Measurements from ENCODE around the gene PPP1R26. TPM values are rescaled to one million over a fixed set of nuclear protein-coding genes. Genes with fewer than 3 reads are reported as not detected.

PPP1R26 gene
- polyA plus RNA-seq, 1 of the 3 experiments (the other 2 are of a cell fraction): 20.1 TPM

DNA sequence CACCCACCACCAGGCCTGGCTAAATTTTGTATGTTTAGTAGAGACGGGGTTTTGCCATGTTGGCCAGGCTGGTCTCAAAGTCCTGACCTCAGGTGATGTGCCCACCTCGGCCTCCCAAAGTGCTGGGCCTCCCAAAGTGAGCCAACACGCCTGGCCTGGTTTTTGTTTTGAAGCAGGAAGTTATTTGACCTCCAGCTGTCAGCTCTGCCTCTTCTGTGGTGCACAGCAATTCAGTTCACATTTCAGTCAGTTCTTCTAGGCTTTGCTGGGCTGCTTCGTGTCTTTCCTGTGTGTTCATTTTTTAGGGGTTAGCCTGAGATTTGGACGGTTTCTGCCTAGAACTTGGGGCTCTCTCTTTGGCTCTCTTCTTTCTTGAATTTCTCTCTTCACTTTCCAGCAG is 50.6 kb downstream of the PPP1R26 start:
- Histone ChIP-seq H3K4me2 (no peak overlapping the region), H3K9me2 (no peaks in the 10 kb centered on the region), H3K27me3 (ENCODE audit: insufficient read depth) (no peaks in the 10 kb centered on the region), H3K4me1 (ENCODE audit: control insufficient read depth in 1 of 2, insufficient read depth in 2 of 2, low read depth in 1 of 2, low read length in 1 of 2) (no peaks in the 10 kb centered on the region), H3K4me3 (ENCODE audit: low read depth in 2 of 2, low read length in 1 of 2) (no peak overlapping the region), H3F3A (replicated peaks; ENCODE audit: insufficient read depth) (no peaks in the 10 kb centered on the region), H4K20me1 (ENCODE audit: insufficient read depth) (no peaks in the 10 kb centered on the region), H3K79me2 (ENCODE audit: insufficient read depth) (no peaks in the 10 kb centered on the region), H3K36me3 (replicated peaks in 1 of 2; ENCODE audit: control insufficient read depth in 1 of 2, insufficient read depth in 2 of 2, low read length in 1 of 2) (no peaks in the 10 kb centered on the region), H3K27ac (ENCODE audit: low read depth in 2 of 2, low read length in 1 of 2) (no peak overlapping the region), H2AFZ (ENCODE audit: low read depth) (no peak overlapping the region), H3K9me3 (no peaks in the 10 kb centered on the region), H3K9ac (no peak overlapping the region)
- CTCF ChIA-PET: interaction anchor here (1.8 kb wide), 1 partner anchor 26 kb away, joined by 8 read pairs; no protein-coding TSS in a partner anchor
- no peak for DNase-seq
- 6% methylated on average over 4 of the region's 5 CpGs for WGBS (ENCODE audit: low lambda C conversion rate)
- TF ChIP-seq RXRA (IDR thresholded peaks at IDR 0.05; ENCODE audit: borderline replicate concordance, low read depth): no peak
- TF ChIP-seq CHD2 (IDR thresholded peaks at IDR 0.05; ENCODE audit: low read length, partially characterized antibody): no peak
- TF ChIP-seq, protein P1, sequence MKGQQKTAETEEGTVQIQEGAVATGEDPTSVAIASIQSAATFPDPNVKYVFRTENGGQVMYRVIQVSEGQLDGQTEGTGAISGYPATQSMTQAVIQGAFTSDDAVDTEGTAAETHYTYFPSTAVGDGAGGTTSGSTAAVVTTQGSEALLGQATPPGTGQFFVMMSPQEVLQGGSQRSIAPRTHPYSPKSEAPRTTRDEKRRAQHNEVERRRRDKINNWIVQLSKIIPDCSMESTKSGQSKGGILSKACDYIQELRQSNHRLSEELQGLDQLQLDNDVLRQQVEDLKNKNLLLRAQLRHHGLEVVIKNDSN (IDR thresholded peaks at IDR 0.05; ENCODE audit: borderline replicate concordance, low read depth): no peak
- no peak for TF ChIP-seq RFX5 (IDR thresholded peaks at IDR 0.05; ENCODE audit: low read length)
- TF ChIP-seq REST (IDR thresholded peaks at IDR 0.05; ENCODE audit: low read depth, low read length): no peak
- TF ChIP-seq MEF2A (IDR thresholded peaks at IDR 0.05; ENCODE audit: borderline replicate concordance, low read depth): no peak
- TF ChIP-seq SMC3 (IDR thresholded peaks at IDR 0.05; ENCODE audit: low read depth, low read length): no peak
- TF ChIP-seq, protein P2, sequence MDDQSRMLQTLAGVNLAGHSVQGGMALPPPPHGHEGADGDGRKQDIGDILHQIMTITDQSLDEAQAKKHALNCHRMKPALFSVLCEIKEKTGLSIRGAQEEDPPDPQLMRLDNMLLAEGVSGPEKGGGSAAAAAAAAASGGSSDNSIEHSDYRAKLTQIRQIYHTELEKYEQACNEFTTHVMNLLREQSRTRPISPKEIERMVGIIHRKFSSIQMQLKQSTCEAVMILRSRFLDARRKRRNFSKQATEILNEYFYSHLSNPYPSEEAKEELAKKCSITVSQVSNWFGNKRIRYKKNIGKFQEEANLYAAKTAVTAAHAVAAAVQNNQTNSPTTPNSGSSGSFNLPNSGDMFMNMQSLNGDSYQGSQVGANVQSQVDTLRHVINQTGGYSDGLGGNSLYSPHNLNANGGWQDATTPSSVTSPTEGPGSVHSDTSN (IDR thresholded peaks at IDR 0.05): no peak
- TF ChIP-seq ELF1 (IDR thresholded peaks at IDR 0.05): no peak
- TF ChIP-seq EZH2phosphoT487 (IDR thresholded peaks at IDR 0.05; ENCODE audit: borderline replicate concordance, low read depth): no peak
- TF ChIP-seq, protein P3, sequence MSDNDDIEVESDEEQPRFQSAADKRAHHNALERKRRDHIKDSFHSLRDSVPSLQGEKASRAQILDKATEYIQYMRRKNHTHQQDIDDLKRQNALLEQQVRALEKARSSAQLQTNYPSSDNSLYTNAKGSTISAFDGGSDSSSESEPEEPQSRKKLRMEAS (IDR thresholded peaks at IDR 0.05; ENCODE audit: low read depth): no peak
- no peak for TF ChIP-seq TCF12 (IDR thresholded peaks at IDR 0.05)
- TF ChIP-seq POLR2AphosphoS5 (IDR thresholded peaks at IDR 0.05; ENCODE audit: low read depth, low read length): no peak
- no peak for TF ChIP-seq MXI1 (IDR thresholded peaks at IDR 0.05; ENCODE audit: low read depth, low read length)
- no peak for TF ChIP-seq CTCF (IDR thresholded peaks at IDR 0.05)
- POLR2A ChIA-PET: no interaction called here
